Endodermal cell (in vitro differentiated cells): ENCODE results near the gene INPP5E. TPM values are rescaled to one million over a fixed set of nuclear protein-coding genes. Genes with fewer than 3 reads are reported as not detected.

ENCODE experiments used
- DNase-seq: peaks from one replicate; pipeline ENCODE4 v3.0.0-alpha.2; 2017
- H3K27ac ChIP-seq: 2 replicates; pipeline ENCODE4 v1.5.1; 2013; ENCODE audit warnings: mild to moderate bottlenecking, low read depth, low read length, moderate library complexity
- H3K27me3 ChIP-seq: 2 replicates; pipeline ENCODE4 v1.6.1; 2013; ENCODE audit warnings: mild to moderate bottlenecking, low read length, moderate library complexity; ENCODE audit not compliant: insufficient read depth, control insufficient read depth, poor library complexity, severe bottlenecking
- H3K36me3 ChIP-seq: 2 replicates; pipeline ENCODE4 v1.7.0; 2013; ENCODE audit warnings: mild to moderate bottlenecking, low read length, moderate library complexity; ENCODE audit not compliant: control insufficient read depth, insufficient read depth
- H3K4me1 ChIP-seq: one replicate; pipeline ENCODE4 v1.7.0; 2013; ENCODE audit warnings: low read length; ENCODE audit not compliant: control insufficient read depth, insufficient read depth
- H3K4me3 ChIP-seq: 2 replicates; pipeline ENCODE4 v1.5.1; 2013; ENCODE audit warnings: mild to moderate bottlenecking, low read length, moderate library complexity
- H3K9ac ChIP-seq: 2 replicates; pipeline ENCODE4 v1.6.1; 2013; ENCODE audit warnings: mild to moderate bottlenecking, low read length, moderate library complexity; ENCODE audit not compliant: poor library complexity, severe bottlenecking; ENCODE audit errors: extremely low read depth
- H3K9me3 ChIP-seq: 2 replicates; pipeline ENCODE4 v1.6.1; 2013; ENCODE audit warnings: mild to moderate bottlenecking, low read length, moderate library complexity; ENCODE audit not compliant: control insufficient read depth
- H3K27ac Mint-ChIP-seq: 2 replicates; pipeline ENCODE4 v1.8.0; 2020; ENCODE audit warnings: mixed read lengths
- H3K27me3 Mint-ChIP-seq: 2 replicates; pipeline ENCODE4 v1.8.0; 2021; ENCODE audit warnings: mild to moderate bottlenecking, mixed read lengths; ENCODE audit not compliant: insufficient read depth
- H3K36me3 Mint-ChIP-seq: 2 replicates; pipeline ENCODE4 v1.8.0; 2020; ENCODE audit warnings: low read depth, mixed read lengths
- H3K4me1 Mint-ChIP-seq: 2 replicates; pipeline ENCODE4 v1.8.0; 2020; ENCODE audit warnings: mixed read lengths
- H3K4me3 Mint-ChIP-seq: 2 replicates; pipeline ENCODE4 v1.8.0; 2020; ENCODE audit warnings: mild to moderate bottlenecking, moderate library complexity, mixed read lengths
- H3K9me3 Mint-ChIP-seq: 2 replicates; pipeline ENCODE4 v1.8.0; 2020; ENCODE audit warnings: mild to moderate bottlenecking, mixed read lengths
- WGBS, 2 experiments: methylation state at CpG; one replicate each; pipeline versions ENCODE4 v1.1.5 to v1.1.7; 2013; ENCODE audit warnings: missing lambda C conversion rate in 2 of 2, mixed read lengths in 1 of 2; ENCODE audit not compliant: insufficient coverage in 1 of 2, insufficient read length in 1 of 2; 5-methylcytosine and 5-hydroxymethylcytosine counted together
- total RNA-seq, 2 donors: library from RNA; stranded (reverse); fragmentation: NEBNext Ultra II Directional in 1 of 2; extraction: Animal tissue kit (Norgen Biotek cat#: 25700) in 1 of 2; gene quantifications; 2 replicates in 1 of 2; 3 replicates in 1 of 2; pipeline ENCODE4 v1.2.1, GENCODE V29; 2021
- TF ChIP-seq, protein P1 (sequence below): fragments of 200-600 bp; sonication (generic); conservative IDR thresholded peaks from 2 replicates; pipeline ENCODE4 v1.5.0; 2021; ENCODE audit warnings: antibody characterized with exemption, mild to moderate bottlenecking

Gene INPP5E
- total RNA-seq, 2 donors from 2014 or later = 30.8 to 34.7 TPM

DNA sequence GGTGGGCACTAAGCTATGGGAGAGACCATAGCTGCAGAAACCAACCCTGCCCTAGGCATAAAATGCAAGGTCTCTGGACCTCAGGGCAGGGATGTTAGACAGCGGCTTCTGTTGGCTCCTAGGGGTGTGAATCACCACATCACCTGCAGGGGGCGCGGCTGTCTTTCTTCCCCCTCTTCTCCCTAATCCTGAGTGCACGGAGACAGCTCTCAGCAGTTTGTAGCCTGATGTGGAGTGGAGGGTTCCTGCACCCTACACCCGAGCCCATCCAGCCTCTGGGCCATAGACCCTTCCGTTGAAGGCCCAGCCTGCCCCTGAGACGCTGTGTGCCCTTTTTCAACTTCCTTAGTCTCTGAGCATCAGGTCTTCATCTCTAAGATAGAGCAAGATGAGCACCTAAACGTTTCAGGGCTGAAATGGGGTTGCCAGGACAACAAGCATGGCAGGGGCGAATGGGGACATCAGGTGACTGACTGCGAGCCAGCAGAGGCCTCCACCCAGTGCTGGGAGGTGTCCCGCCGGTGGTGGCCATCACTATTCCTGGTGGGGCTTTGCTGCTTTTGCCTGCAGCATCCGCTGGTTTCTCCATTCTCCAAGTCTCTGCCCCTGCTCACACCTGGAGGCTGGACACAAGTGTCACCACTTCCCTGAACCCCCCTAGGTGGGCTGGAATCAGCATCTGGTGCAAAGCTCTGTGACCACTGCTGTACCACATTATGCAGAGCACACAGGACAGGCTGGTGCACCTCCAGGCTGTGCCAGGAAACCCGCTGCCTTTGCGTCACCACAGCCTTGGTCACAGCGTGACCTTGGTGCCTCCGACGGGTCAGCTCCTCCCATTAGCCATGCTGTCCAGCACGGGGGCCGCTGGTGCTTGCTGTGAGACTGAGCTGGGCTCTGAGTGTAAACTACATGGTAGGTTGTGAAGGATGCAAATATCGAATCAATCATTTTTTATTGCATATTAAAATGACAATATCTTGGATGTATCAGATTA lies 45.7 kb upstream of the INPP5E start:
- H3K4me3 Mint-ChIP-seq = peak overlapping the region; percentile 46
- peak; percentile 94 for DNase-seq
- no peaks in the 10 kb centered on the region for H3K9me3 ChIP-seq
- H3K27ac Mint-ChIP-seq = no peak overlapping the region
- H3K27me3 Mint-ChIP-seq = peaks cover 24% of the 10 kb centered on the region
- H3K4me1 ChIP-seq = peaks cover under 1% of the 10 kb centered on the region
- WGBS, 2 experiments = 49 to 58% methylated on average over 12 to 20 of the region's 21 CpGs
- H3K4me3 ChIP-seq = no peak overlapping the region
- H3K4me1 Mint-ChIP-seq = peaks cover 13% of the 10 kb centered on the region
- no peaks in the 10 kb centered on the region for H3K9me3 Mint-ChIP-seq
- H3K36me3 Mint-ChIP-seq = peaks cover 1% of the 10 kb centered on the region
- H3K36me3 ChIP-seq = no peaks in the 10 kb centered on the region
- H3K27me3 ChIP-seq = peaks cover 22% of the 10 kb centered on the region
- H3K9ac ChIP-seq = no peak overlapping the region
- TF ChIP-seq, protein P1, sequence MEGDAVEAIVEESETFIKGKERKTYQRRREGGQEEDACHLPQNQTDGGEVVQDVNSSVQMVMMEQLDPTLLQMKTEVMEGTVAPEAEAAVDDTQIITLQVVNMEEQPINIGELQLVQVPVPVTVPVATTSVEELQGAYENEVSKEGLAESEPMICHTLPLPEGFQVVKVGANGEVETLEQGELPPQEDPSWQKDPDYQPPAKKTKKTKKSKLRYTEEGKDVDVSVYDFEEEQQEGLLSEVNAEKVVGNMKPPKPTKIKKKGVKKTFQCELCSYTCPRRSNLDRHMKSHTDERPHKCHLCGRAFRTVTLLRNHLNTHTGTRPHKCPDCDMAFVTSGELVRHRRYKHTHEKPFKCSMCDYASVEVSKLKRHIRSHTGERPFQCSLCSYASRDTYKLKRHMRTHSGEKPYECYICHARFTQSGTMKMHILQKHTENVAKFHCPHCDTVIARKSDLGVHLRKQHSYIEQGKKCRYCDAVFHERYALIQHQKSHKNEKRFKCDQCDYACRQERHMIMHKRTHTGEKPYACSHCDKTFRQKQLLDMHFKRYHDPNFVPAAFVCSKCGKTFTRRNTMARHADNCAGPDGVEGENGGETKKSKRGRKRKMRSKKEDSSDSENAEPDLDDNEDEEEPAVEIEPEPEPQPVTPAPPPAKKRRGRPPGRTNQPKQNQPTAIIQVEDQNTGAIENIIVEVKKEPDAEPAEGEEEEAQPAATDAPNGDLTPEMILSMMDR = peak; percentile 91
- H3K27ac ChIP-seq = no peak overlapping the region

DNA sequence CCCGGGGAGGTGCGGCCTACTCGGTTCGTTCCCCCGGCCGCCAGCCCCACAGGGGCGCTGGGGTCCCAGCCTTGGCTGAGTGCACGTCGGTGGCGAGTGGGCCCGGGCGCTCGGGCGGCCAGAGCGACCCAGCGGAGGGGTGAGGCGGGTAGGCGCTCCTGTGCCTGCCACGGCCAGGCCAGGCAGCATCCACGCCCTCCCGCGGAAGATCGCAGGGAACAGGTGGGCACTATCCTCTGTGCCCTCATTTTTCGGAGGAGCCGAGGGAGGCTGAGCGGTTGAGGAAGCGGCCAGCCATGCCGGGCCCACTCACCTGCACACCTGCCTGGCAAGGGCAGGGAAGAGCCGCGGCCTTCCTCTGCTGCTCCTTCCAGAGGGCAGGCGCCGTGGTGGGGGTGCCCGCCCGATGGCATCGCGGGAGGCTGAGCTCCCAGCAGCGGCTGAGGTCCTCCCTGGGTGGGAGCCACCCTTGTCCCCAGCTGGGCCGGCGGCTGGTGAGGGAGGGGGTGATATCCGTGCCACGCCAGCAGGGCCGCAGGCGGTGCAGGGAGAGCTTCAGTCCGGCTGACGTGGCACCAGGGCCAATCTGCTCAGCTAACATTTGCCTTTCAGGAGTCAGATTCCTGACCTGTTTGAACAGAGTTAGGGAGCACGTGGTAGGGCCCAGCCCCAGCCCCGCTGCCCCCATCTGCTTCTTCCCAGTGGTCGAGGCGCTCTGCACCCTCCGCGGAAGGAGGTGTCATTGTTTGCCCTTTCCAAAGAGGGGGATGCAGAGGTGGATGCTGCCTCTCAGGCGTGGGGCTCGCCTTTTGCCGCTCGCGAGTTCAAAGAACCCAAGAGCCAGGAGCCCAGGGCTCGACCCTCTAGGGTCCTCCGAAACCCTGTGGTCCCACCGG lies 44.8 kb upstream of the INPP5E start:
- Mint-ChIP-seq H3K9me3 (no peaks in the 10 kb centered on the region), H3K27me3 (peaks cover 20% of the 10 kb centered on the region), H3K4me3 (peak overlapping the region; percentile 88), H3K36me3 (peaks cover 7% of the 10 kb centered on the region), H3K27ac (no peak overlapping the region), H3K4me1 (peaks cover 17% of the 10 kb centered on the region)
- Histone ChIP-seq H3K27ac (peak overlapping the region; percentile 100), H3K27me3 (peaks cover 17% of the 10 kb centered on the region), H3K4me3 (peak overlapping the region; percentile 86), H3K9ac (peak overlapping the region; percentile 97), H3K9me3 (no peaks in the 10 kb centered on the region), H3K36me3 (peaks cover 8% of the 10 kb centered on the region), H3K4me1 (peaks cover 4% of the 10 kb centered on the region)
- no peak for DNase-seq
- WGBS, 2 experiments = 59 to 60% methylated on average over 29 to 59 of the region's 59 CpGs
- TF ChIP-seq, protein P1 = no peak

DNA sequence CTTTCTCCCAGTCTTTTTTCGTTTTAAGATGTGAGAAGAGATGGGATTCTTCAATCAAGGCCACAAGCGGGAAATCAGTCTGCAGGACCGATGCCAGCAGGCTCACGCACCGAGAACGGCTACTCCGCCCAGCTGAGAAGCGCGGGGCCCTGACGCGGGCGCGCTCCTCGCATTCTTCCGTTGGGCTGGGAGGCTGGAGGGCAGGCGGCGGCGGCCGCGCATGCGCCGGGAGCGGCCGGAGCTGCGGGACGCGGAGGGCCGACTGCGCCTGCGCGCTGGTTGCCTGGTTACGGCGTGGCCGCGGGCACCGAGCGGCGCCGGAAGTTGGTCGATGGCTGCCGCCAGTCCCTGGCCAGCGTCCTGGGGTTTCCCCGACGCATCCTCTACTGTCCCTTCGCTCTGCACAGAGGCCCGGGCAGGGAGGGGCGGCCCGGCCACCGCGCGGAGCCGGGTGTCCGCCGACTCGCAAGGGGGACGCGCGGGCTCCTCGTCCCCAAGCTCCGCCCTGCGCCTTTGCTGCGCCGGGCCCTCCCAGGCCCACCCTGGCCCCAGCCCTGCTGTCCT lies 44.0 kb upstream of the INPP5E start:
- H3K9me3 ChIP-seq = no peaks in the 10 kb centered on the region
- Mint-ChIP-seq H3K4me3 (peak overlapping the region; percentile 88), H3K27me3 (peaks cover 16% of the 10 kb centered on the region), H3K9me3 (no peaks in the 10 kb centered on the region), H3K27ac (peak overlapping the region; percentile 98), H3K4me1 (peaks cover 17% of the 10 kb centered on the region), H3K36me3 (peaks cover 11% of the 10 kb centered on the region)
- TF ChIP-seq, protein P1 = no peak
- WGBS, 2 experiments = 2 to 4% methylated on average over 47 to 63 of the region's 63 CpGs
- peak overlapping the region; percentile 86 for H3K4me3 ChIP-seq
- peak overlapping the region; percentile 100 for H3K27ac ChIP-seq
- peaks cover 4% of the 10 kb centered on the region for H3K4me1 ChIP-seq
- peak overlapping the region; percentile 97 for H3K9ac ChIP-seq
- peaks cover 14% of the 10 kb centered on the region for H3K27me3 ChIP-seq
- H3K36me3 ChIP-seq = peaks cover 13% of the 10 kb centered on the region
- peak; percentile 97 for DNase-seq
